Effector memory CD8-positive, alpha-beta T cell (primary cell): ENCODE measurements around the gene PPFIBP2.
"Not testable (repeated sequence)": the region's sequence is repeated elsewhere in the genome, so short reads cannot be mapped to it uniquely, and the experiment has no call there.

Source experiments
- ATAC-seq: fragments of 150-1000 bp; cut with Tn5 transposase; replicated peaks from 2 replicates; pipeline ENCODE4 v1.10.0; 2021; ENCODE audit warnings: mild to moderate bottlenecking, moderate library complexity
- DNase-seq, 3 experiments: peaks; one replicate each; pipeline ENCODE4 v3.0.0; 2021
- H3K27ac Mint-ChIP-seq, 2 donors: one replicate each; pipeline ENCODE4 v1.8.0; 2022; ENCODE audit warnings: mild to moderate bottlenecking in 2 of 2, mixed read lengths in 2 of 2, moderate library complexity in 2 of 2
- H3K27me3 Mint-ChIP-seq, 2 donors: one replicate each; pipeline ENCODE4 v1.8.0; 2022; ENCODE audit warnings: mixed read lengths in 2 of 2
- H3K36me3 Mint-ChIP-seq: one replicate; pipeline ENCODE4 v1.8.0; 2022; ENCODE audit warnings: mild to moderate bottlenecking, moderate library complexity, mixed read lengths; ENCODE audit not compliant: insufficient read depth
- H3K4me1 Mint-ChIP-seq, 2 donors: one replicate each; pipeline ENCODE4 v1.8.0; 2022; ENCODE audit warnings: low read depth in 2 of 2, mixed read lengths in 2 of 2
- H3K4me3 Mint-ChIP-seq, 2 donors: one replicate each; pipeline ENCODE4 v1.8.0; 2022; ENCODE audit warnings: mild to moderate bottlenecking in 2 of 2, mixed read lengths in 2 of 2, moderate library complexity in 2 of 2
- H3K9me3 Mint-ChIP-seq, 2 donors: one replicate each; pipeline ENCODE4 v1.8.0; 2022; ENCODE audit warnings: mixed read lengths in 2 of 2

PPFIBP2 gene

DNA sequence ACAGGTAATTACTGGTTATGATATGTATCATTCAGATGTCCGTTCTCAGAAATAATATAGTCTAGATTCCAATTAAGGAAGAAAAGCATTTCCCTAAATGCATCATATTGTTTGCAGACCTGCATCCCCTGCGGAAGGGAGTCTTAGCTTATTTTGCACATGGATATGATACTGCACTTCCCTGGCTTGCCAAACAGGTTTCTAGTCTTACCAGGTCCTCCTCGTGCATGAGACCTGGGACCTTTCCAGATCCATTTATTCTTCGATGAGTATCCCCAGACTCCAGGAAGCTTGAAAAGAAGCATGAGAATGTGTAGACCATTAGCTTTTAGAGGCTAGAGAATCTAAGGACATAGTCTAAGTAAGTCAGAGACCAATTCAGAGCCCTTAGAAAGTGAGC, 128.9 kb downstream of the PPFIBP2 start:
- ATAC-seq (no peak), DNase-seq (no peak)
- Mint-ChIP-seq H3K4me3 (no peak overlapping the region), H3K27me3 (no peaks in the 10 kb centered on the region), H3K9me3 (no peaks in the 10 kb centered on the region), H3K4me1 (no peaks in the 10 kb centered on the region), H3K27ac (no peak overlapping the region), H3K36me3 (no peaks in the 10 kb centered on the region)

GRCh38 chr11:7643314-7643713, 129.5 kb downstream of the PPFIBP2 start:
- Mint-ChIP-seq H3K27me3 (no peaks in the 10 kb centered on the region), H3K36me3 (no peaks in the 10 kb centered on the region), H3K4me1 (no peaks in the 10 kb centered on the region), H3K27ac (no peak overlapping the region), H3K4me3 (no peak overlapping the region), H3K9me3 (no peaks in the 10 kb centered on the region)
- DNase-seq (no peak), ATAC-seq (no peak)

- H3K36me3 Mint-ChIP-seq, result no peaks in the 10 kb centered on the region
- H3K4me1 Mint-ChIP-seq, result no peaks in the 10 kb centered on the region
- no peak overlapping the region for H3K27ac Mint-ChIP-seq
Measured at GRCh38 chr11:7645206-7645605, 131.4 kb downstream of the PPFIBP2 start.

GRCh38 chr11:7646866-7647265, 133.1 kb downstream of the PPFIBP2 start:
- H3K36me3 Mint-ChIP-seq, result peaks cover under 1% of the 10 kb centered on the region
- DNase-seq, result no peak
- no peak overlapping the region for H3K27ac Mint-ChIP-seq
- H3K4me3 Mint-ChIP-seq, result no peak overlapping the region
- no peaks in the 10 kb centered on the region for H3K9me3 Mint-ChIP-seq
- ATAC-seq, result no peak
- H3K4me1 Mint-ChIP-seq, result no peaks in the 10 kb centered on the region
- no peaks in the 10 kb centered on the region for H3K27me3 Mint-ChIP-seq

More at GRCh38 chr11:7645206-7645605, 131.4 kb downstream of the PPFIBP2 start:
- ATAC-seq (no peak), DNase-seq (no peak)
- H3K27me3 Mint-ChIP-seq, result no peaks in the 10 kb centered on the region
- H3K4me3 Mint-ChIP-seq, result no peak overlapping the region
- no peaks in the 10 kb centered on the region for H3K9me3 Mint-ChIP-seq

DNA sequence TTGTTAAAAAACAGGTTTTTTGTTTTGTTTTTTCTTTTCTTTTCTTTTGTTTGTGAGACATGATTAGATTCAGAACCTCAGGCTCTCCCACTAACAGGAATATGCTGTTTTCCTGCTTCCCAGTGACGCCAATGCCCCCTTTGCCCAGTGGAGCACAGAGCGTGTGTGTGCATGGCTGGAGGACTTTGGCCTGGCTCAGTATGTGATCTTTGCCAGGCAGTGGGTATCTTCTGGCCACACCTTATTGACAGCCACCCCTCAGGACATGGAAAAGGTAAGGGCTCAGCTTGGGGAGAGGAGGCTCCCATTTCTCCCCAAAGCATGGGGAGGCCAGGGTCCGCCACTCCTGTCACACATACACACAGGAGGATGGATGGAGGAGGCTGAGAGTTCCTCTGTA, 134.5 kb downstream of the PPFIBP2 start:
- no peaks in the 10 kb centered on the region for H3K4me1 Mint-ChIP-seq
- H3K27ac Mint-ChIP-seq, result no peak overlapping the region
- no peak overlapping the region for H3K4me3 Mint-ChIP-seq
- H3K27me3 Mint-ChIP-seq, result no peaks in the 10 kb centered on the region
- H3K9me3 Mint-ChIP-seq, result no peaks in the 10 kb centered on the region
- no peak for DNase-seq
- H3K36me3 Mint-ChIP-seq, result peaks cover 5% of the 10 kb centered on the region
- no peak for ATAC-seq

DNA sequence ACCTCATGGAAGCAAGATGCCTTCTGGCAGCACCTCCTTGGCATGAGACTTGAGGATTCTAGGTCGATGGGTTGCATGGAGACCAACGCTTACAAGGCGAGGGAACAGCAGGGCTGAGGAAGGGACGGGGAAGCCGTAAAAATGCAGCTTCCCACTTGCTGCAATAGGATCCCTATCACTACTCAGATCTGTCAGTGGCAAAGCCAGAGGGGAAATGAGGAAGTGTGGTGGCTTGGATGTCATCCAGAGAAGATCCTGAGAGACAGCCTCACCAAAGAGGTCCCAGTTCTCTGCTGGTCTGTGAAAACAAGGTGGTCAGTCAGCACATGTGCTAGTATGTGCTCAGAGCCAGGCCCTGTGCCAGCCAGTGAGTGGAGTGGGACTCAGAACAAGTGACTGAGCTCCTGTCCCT, 137.3 kb downstream of the PPFIBP2 start:
- no peak for DNase-seq
- H3K36me3 Mint-ChIP-seq, result peaks cover 5% of the 10 kb centered on the region

DNA sequence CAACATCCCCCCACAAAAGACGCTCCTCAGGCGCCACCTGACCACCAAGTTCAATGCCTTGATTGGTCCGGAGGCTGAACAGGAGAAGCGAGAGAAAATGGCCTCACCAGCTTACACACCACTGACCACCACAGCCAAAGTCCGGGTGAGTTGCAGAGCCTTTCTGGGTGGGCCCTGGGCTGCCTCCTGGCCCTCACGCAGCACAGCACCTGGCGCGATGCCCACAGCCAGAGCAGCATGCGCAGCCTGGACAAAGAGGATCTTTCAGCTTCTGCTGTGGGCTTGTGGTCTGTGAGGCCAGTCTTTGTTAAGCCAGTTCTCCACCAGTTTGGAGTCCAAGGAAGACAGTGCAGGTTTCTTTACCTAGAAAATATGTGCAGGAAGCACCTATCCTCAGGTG, 137.9 kb downstream of the PPFIBP2 start:
- no peak overlapping the region for H3K4me3 Mint-ChIP-seq
- no peak for ATAC-seq
- no peaks in the 10 kb centered on the region for H3K4me1 Mint-ChIP-seq
- no peaks in the 10 kb centered on the region for H3K9me3 Mint-ChIP-seq
- DNase-seq, result no peak
- no peak overlapping the region for H3K27ac Mint-ChIP-seq
- H3K36me3 Mint-ChIP-seq, result peaks cover 5% of the 10 kb centered on the region
- H3K27me3 Mint-ChIP-seq, result no peaks in the 10 kb centered on the region

More for the DNA sequence above, 137.3 kb downstream of the PPFIBP2 start:
- no peaks in the 10 kb centered on the region for H3K27me3 Mint-ChIP-seq
- ATAC-seq, result no peak
- no peaks in the 10 kb centered on the region for H3K9me3 Mint-ChIP-seq
- no peak overlapping the region for H3K27ac Mint-ChIP-seq
- no peak overlapping the region for H3K4me3 Mint-ChIP-seq
- no peaks in the 10 kb centered on the region for H3K4me1 Mint-ChIP-seq

DNA sequence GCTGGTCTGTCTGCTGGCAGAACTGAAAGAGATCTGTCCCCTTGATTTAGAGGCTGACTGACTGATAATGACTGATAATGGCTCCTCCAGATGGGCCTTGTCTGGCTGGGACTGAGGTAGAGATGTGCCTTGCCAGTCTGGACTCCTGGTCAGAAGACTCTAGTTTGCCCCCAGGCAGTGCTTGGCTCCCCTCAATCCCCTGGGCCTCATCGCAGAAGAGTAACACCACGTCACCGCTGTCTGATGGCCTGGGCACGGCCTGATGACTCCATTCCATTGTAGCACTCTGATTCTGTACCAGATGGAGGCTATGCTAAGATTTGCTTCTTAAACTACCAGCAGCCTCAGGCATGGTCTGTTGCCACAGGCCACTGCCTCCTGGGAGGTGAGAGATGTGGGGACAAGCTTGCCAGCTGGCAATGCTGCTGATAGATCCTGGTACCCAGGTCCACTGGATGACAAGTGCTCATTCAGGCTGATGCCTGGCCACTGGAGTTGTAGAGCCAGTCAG, 140.5 kb downstream of the PPFIBP2 start:
- Mint-ChIP-seq H3K27ac (no peak overlapping the region), H3K9me3 (no peaks in the 10 kb centered on the region), H3K36me3 (peaks cover 9% of the 10 kb centered on the region), H3K4me1 (no peaks in the 10 kb centered on the region), H3K27me3 (no peaks in the 10 kb centered on the region), H3K4me3 (no peak overlapping the region)
- no peak for ATAC-seq
- DNase-seq, result no peak

DNA sequence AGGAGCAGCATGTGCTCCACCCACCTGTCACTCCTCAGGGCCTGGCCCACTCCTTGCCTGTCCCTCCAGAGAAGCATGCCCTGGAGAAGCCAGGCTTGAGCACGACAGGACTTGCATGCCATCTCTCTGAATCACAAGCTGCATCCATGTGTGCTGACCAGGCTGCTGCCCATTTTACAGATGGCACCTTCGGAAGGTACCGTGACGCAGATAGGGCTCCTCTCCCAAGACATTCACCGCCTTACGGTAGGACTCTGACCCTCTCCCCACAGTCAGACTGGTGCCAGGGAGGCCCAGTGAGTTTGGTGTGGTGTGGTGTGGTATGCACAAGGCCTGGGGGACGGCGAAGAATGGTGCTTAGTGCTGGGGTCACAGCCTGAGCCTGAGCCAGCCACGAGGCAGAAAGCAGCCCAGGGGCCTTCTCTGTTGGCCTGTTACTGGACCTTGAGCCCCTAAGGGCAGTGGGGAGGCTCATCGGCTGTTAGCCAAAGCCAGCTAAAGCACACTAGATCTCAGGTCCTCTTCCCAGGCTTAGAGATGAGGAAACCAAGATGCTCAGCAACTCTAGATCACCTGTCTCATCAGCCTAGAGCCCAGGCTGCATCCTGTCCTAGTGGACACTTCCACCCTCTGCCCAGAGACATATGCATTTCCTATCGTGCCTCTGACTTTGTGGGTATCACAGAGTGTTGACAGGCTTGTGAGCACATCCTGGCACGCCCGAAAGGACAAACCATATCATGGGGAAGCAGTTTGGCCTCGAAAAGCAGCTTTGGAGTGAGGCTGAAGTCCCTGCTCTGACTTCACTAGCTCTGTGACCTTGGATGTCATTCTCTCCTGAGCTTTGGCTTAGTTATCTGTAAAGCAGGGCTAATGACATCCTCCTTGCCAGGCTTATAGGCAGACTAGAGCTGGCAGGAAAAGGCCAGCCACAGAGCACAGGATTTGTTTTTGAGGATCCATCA, 141.7 kb downstream of the PPFIBP2 start:
- no peak for DNase-seq
- no peak for ATAC-seq
- Mint-ChIP-seq H3K36me3 (peaks cover 9% of the 10 kb centered on the region), H3K27ac (no peak overlapping the region), H3K9me3 (no peaks in the 10 kb centered on the region), H3K27me3 (no peaks in the 10 kb centered on the region), H3K4me1 (no peaks in the 10 kb centered on the region), H3K4me3 (no peak overlapping the region)

- no peaks in the 10 kb centered on the region for H3K4me1 Mint-ChIP-seq
- H3K27me3 Mint-ChIP-seq, result no peaks in the 10 kb centered on the region
- H3K4me3 Mint-ChIP-seq, result no peak overlapping the region
- no peak for DNase-seq
- H3K27ac Mint-ChIP-seq, result no peak overlapping the region
- peaks cover 9% of the 10 kb centered on the region for H3K36me3 Mint-ChIP-seq
- no peaks in the 10 kb centered on the region for H3K9me3 Mint-ChIP-seq
- no peak for ATAC-seq
Measured at GRCh38 chr11:7656704-7657103, 142.9 kb downstream of the PPFIBP2 start.

- H3K9me3 Mint-ChIP-seq, result no peaks in the 10 kb centered on the region
- no peak overlapping the region for H3K27ac Mint-ChIP-seq
- DNase-seq (peak in 1 of 3 experiments; percentile 4), ATAC-seq (no peak)
- no peaks in the 10 kb centered on the region for H3K4me1 Mint-ChIP-seq
- H3K4me3 Mint-ChIP-seq, result no peak overlapping the region
- H3K36me3 Mint-ChIP-seq, result peaks cover 6% of the 10 kb centered on the region
- H3K27me3 Mint-ChIP-seq, result no peaks in the 10 kb centered on the region
Measured at GRCh38 chr11:7657306-7658025, 143.7 kb downstream of the PPFIBP2 start.

DNA sequence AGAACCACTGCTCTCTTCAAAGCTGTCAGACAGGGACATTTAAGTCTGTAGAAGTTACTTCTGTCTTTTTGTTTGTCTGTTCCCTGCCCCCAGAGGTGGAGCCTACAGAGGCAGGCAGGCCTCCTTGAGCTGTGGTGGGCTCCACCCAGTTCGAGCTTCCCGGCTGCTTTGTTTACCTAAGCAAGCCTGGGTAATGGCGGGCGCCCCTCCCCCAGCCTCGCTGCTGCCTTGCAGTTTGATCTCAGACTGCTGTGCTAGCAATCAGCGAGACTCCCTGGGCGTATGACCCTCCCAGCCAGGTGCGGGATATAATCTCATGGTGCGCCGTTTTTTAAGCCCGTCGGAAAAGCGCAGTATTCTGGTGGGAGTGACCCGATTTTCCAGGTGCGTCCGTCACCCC, 149.7 kb downstream of the PPFIBP2 start:
- H3K4me3 Mint-ChIP-seq, DNase-seq, H3K9me3 Mint-ChIP-seq, H3K27ac Mint-ChIP-seq, H3K4me1 Mint-ChIP-seq, H3K36me3 Mint-ChIP-seq, ATAC-seq: not testable (repeated sequence)
- peaks cover 7 to 25% of the 10 kb centered on the region in 2 donors for H3K27me3 Mint-ChIP-seq

- peaks cover 12 to 36% of the 10 kb centered on the region in 2 donors for H3K27me3 Mint-ChIP-seq
- H3K36me3 Mint-ChIP-seq, result no peaks in the 10 kb centered on the region
- peaks cover 0 to 4% of the 10 kb centered on the region in 2 donors for H3K4me1 Mint-ChIP-seq
Measured at GRCh38 chr11:7664867-7665266, 151.1 kb downstream of the PPFIBP2 start.

More at GRCh38 chr11:7664867-7665266, 151.1 kb downstream of the PPFIBP2 start:
- H3K27ac Mint-ChIP-seq, result no peak overlapping the region
- H3K9me3 Mint-ChIP-seq, result no peaks in the 10 kb centered on the region
- H3K4me3 Mint-ChIP-seq, result no peak overlapping the region
- no peak for ATAC-seq
- DNase-seq, result no peak
